Heart left ventricle (tissue), 16 donors: Measurements from ENCODE around the gene ENTHD1. TPM values are rescaled to one million over a fixed set of nuclear protein-coding genes. Genes with fewer than 3 reads are reported as not detected.

Experiments
- ATAC-seq, 4 donors: fragments of 200-7000 bp; cut with Tn5 transposase; one replicate each; pipeline ENCODE4 v1.9.1; 2020 to 2022; ENCODE audit warnings: moderate library complexity in 4 of 4, mild to moderate bottlenecking in 3 of 4, moderate number of reproducible peaks in 1 of 4
- DNase-seq, 5 donors: peaks; one replicate each; pipeline ENCODE4 v3.0.0-alpha.2; 2020
- H3K27ac ChIP-seq, 12 donors: fragments of 200-600 bp; sonication (generic) in 4 of 12; one replicate each; pipeline versions ENCODE4 v1.5.0 to v1.8.0; 2016 to 2022; ENCODE audit warnings: mild to moderate bottlenecking in 2 of 12
- H3K27me3 ChIP-seq, 9 donors: fragments of 200-600 bp; sonication (generic) in 2 of 9; one replicate each; pipeline versions ENCODE4 v1.5.1 to v1.8.0; 2016 to 2022; ENCODE audit warnings: mild to moderate bottlenecking in 3 of 9
- H3K36me3 ChIP-seq, 9 donors: fragments of 200-600 bp; sonication (generic) in 2 of 9; one replicate each; pipeline versions ENCODE4 v1.5.0 to v1.8.0; 2018 to 2022; ENCODE audit warnings: mild to moderate bottlenecking in 2 of 9
- H3K4me1 ChIP-seq, 12 donors: fragments of 200-600 bp; sonication (generic) in 4 of 12; one replicate each; pipeline versions ENCODE4 v1.5.0 to v1.8.0; 2016 to 2022; ENCODE audit warnings: mild to moderate bottlenecking in 3 of 12
- H3K4me3 ChIP-seq, 12 donors: fragments of 200-600 bp; sonication (generic) in 4 of 12; one replicate each; pipeline versions ENCODE4 v1.5.0 to v1.8.0; 2017 to 2022; ENCODE audit warnings: mild to moderate bottlenecking in 9 of 12, moderate library complexity in 4 of 12
- H3K9me3 ChIP-seq, 12 donors: fragments of 200-600 bp; sonication (generic) in 4 of 12; one replicate each; pipeline versions ENCODE4 v1.5.0 to v1.8.0; 2016 to 2022; ENCODE audit warnings: mild to moderate bottlenecking in 1 of 12
- POLR2A ChIP-seq, 2 donors: fragments of 450-650 bp; IDR thresholded peaks; one replicate each; pipeline ENCODE4 v1.6.1; 2017; ENCODE audit warnings: antibody characterized with exemption in 2 of 2, mild to moderate bottlenecking in 2 of 2, moderate library complexity in 2 of 2
- WGBS, 4 donors: extraction: QIAGEN DNeasy Blood & Tissue Kit in 2 of 4; methylation state at CpG; one replicate each; pipeline versions ENCODE4 v1.1.5 to v1.1.7; 2013 to 2018; 5-methylcytosine and 5-hydroxymethylcytosine counted together
- intact Hi-C, 10 donors: fragments of 100-400 bp; cut with DNase I; formaldehyde crosslinking; loops; one replicate each; pipeline versions ENCODE4 v1.11.1 to v1.14.2; 2022
- polyA plus RNA-seq, 2 donors: library from polyadenylated mRNA; stranded (reverse); fragments of 200-250 nt; gene quantifications; one replicate each; pipeline ENCODE4 v1.2.3, GENCODE V29; 2013
- total RNA-seq, 9 donors: library from RNA; depleted of rRNA in 2 of 9; stranded (reverse); fragments of >200 nt in 2 of 9; fragmentation: NEBNext Ultra II Directional in 3 of 9; extraction: Animal tissue kit (Norgen Biotek cat#: 25700) in 3 of 9; gene quantifications; one replicate each; pipeline versions ENCODE4 v1.1.0 to v1.2.4, GENCODE V29; 2016 to 2023
- TF ChIP-seq, protein P1 (sequence below), 12 donors: fragments of 200-600 bp; sonication (generic) in 4 of 12; IDR thresholded peaks; one replicate each; pipeline versions ENCODE4 v1.5.0 to v1.8.0; 2018 to 2022; ENCODE audit warnings: antibody characterized with exemption in 12 of 12, mild to moderate bottlenecking in 5 of 12
- donor health status: ischemic (EF 13 %, LVEDD 7.1; RV severe dilation, severe dysfunction).
- donor health status: healthy with polysubstance abuse.
- donor health status: DM: no; HTN: yes; CAD: no.
- donor health status: DM: no; HTN: no; CAD: no.
- donor health status: ischemic (EF 25% LVEDD 6.9; RV normal size, moderate dysfunction).
- donor health status: ischemic (EF 25% LVEDD 5.7; RV mildly dilated, moderate dysfunction).
- donor health status: healthy.
- donor health status: DM: yes; HTN: yes; CAD: no.
- donor health status: ischemic (EF 35%, LVEDD 5.7; RV mildly dilated, moderate dysfunction).
- donor health status: nonischemic (EF 11% LVEDD 7.7; RV severe dilation, severe dysfunction).
- donor health status: DM: yes; HTN: yes; CAD: no.
- donor health status: PGD.
- donor health status: ischemic (EF 29% LVEDD 5.4; RV normal size, mild dysfunction).
- donor health status: nonischemic (EF 23%, LVEDD 6.1; RV moderate dilation, normal function).

The ENTHD1 gene
- total and polyA plus RNA-seq, 11 donors: not detected

DNA sequence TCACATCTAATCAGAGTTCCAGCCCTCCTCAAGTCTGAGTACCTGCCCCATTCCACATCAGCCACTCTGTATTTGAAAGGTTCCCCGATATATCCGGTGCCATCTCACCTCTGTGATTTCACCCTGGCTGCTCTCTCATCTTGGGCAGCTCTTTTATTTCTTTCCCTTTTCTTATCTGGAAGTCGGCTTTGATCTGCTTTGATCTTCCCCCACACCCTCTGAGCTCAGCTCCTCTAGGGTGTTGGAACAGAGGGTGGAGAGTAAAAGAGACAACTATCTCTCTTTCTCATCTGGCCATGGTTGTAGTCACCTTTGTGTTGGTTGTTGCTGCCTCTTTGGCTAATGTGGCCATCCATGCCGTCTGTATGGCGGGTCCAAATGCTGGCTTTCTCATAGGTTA, 108.3 kb downstream of the ENTHD1 start:
- Histone ChIP-seq H3K9me3 (no peaks in the 10 kb centered on the region), H3K27ac (no peak overlapping the region), H3K27me3 (peaks cover 0 to 7% (median 0%) of the 10 kb centered on the region in 9 donors), H3K4me3 (no peak overlapping the region), H3K4me1 (no peaks in the 10 kb centered on the region), H3K36me3 (no peaks in the 10 kb centered on the region)
- WGBS, 4 donors: 64 to 69% (median 67%) methylated on average over 5 of the region's 5 CpGs
- intact Hi-C loops: no loop called here
- TF ChIP-seq, protein P1, sequence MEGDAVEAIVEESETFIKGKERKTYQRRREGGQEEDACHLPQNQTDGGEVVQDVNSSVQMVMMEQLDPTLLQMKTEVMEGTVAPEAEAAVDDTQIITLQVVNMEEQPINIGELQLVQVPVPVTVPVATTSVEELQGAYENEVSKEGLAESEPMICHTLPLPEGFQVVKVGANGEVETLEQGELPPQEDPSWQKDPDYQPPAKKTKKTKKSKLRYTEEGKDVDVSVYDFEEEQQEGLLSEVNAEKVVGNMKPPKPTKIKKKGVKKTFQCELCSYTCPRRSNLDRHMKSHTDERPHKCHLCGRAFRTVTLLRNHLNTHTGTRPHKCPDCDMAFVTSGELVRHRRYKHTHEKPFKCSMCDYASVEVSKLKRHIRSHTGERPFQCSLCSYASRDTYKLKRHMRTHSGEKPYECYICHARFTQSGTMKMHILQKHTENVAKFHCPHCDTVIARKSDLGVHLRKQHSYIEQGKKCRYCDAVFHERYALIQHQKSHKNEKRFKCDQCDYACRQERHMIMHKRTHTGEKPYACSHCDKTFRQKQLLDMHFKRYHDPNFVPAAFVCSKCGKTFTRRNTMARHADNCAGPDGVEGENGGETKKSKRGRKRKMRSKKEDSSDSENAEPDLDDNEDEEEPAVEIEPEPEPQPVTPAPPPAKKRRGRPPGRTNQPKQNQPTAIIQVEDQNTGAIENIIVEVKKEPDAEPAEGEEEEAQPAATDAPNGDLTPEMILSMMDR (IDR thresholded peaks at IDR 0.05): no peak
- no peak for TF ChIP-seq POLR2A (IDR thresholded peaks at IDR 0.05)
- ATAC-seq: no peak
- DNase-seq: no peak

DNA sequence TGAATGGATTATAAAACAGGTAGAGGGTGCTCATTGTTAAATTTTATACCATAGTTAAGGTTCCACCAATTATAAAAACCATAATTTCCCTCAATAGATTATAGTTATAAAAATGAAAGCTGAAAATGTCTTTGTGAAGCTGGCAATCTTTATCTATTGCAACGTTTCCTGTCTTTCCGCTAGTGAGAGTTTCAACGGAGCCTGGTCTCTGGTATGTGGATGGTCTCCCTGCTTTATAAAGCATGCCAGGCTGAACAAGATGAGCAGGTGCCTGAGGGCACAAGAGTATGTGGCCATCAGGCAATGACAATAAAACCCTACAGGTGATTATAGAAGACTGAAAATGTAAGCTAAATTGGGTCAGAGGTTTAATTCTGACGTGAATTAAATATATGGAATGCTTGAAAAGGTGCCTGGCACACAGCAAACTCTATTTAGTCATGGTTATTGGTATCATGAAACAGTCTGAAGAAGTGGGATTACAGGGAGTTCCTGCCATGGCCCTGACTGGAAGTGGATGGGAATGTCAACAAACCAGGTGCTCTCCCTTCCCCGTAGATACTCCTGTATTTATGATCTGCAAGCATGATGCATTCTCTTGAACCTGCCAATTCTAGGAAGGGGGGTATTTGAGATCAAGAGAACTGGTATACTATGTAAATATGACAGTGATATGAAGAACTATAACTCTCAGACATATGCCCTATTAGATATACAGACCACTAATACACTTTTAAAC, 115.7 kb downstream of the ENTHD1 start:
- intact Hi-C loops: no loop called here
- H3K27me3 ChIP-seq: peaks cover 0 to 46% (median 6%) of the 10 kb centered on the region in 9 donors
- TF ChIP-seq POLR2A (IDR thresholded peaks at IDR 0.05): no peak
- TF ChIP-seq, protein P1 (IDR thresholded peaks at IDR 0.05): no peak
- H3K4me1 ChIP-seq: no peaks in the 10 kb centered on the region
- no peak overlapping the region for H3K4me3 ChIP-seq
- H3K27ac ChIP-seq: no peak overlapping the region
- no peaks in the 10 kb centered on the region for H3K9me3 ChIP-seq
- ATAC-seq (no peak), DNase-seq (no peak)
- H3K36me3 ChIP-seq: no peaks in the 10 kb centered on the region
- 46 to 52% (median 47%) methylated on average over 5 of the region's 5 CpGs for WGBS, 4 donors

DNA sequence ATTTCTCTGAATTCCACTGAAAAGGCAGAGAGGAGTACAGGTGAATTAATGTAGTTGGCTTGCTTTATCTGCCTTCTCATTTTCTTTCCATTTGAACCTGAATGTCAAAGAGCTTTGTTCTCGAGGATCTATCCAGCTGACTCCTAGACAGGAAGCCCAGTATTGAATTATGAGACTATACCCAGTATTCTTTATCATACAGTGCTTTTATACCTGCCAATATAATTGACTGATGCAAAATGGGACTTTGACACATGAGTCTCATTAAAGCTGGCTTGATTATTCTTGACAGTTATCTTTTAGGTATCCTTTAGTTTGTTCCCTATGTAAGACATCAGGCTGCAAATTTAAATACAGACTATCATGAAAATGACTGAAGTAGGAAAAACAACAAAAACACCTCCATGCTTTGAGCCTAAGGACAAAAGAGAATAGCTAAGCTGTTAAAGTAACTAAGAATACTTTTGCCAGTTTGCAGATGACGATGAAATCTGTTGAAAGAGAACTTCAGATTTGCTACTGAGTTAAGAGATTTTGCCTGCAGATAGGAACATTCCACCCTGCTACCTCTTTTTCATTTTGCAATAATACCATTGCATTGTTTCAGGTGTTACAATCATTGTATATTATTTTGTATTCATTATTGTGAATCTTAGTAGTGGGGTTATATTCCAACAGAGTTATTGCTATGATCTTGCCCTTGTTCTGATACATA, 117.1 kb downstream of the ENTHD1 start:
- Histone ChIP-seq H3K4me1 (no peaks in the 10 kb centered on the region), H3K27me3 (peaks cover 0 to 43% (median 6%) of the 10 kb centered on the region in 9 donors), H3K4me3 (no peak overlapping the region), H3K27ac (no peak overlapping the region), H3K9me3 (peaks cover 0 to 10% (median 0%) of the 10 kb centered on the region in 12 donors), H3K36me3 (no peaks in the 10 kb centered on the region)
- WGBS, 4 donors: 49 to 61% (median 59%) methylated on average over 2 of the region's 2 CpGs
- no peak for DNase-seq
- TF ChIP-seq POLR2A (IDR thresholded peaks at IDR 0.05): no peak
- TF ChIP-seq, protein P1 (IDR thresholded peaks at IDR 0.05): no peak
- intact Hi-C loops: no loop called here
- no peak for ATAC-seq

DNA sequence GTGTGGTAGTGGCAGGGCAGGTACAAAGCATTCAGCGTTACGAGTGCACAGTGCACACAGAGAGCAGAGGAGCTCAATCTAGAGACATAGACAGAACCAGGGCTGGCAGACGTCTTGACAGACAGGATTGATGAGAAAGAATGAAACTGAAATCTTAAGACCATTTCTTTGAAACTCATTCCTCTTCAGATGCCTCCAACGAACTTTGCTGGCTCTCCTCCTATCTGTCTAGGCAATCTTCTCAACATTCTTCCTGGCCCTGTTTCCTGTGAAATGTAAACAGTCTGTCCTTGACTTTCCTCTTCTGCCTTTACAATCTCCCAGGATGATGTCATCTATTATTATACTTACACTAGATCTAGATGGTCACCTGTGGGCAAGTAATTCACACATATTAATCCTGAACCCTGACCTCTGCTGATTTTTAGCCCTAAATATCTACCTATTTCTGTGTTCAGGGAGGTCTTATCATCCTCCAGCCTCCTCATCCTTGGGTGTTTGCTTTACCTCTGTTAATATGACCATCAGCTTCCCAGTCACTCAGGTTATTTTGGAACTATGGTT, 119.5 kb downstream of the ENTHD1 start:
- no peaks in the 10 kb centered on the region for H3K4me1 ChIP-seq
- TF ChIP-seq, protein P1 (IDR thresholded peaks at IDR 0.05): no peak
- no peak for TF ChIP-seq POLR2A (IDR thresholded peaks at IDR 0.05)
- DNase-seq (no peak), ATAC-seq (no peak)
- intact Hi-C loops: no loop called here
- WGBS, 4 donors: 27 to 31% (median 29%) methylated on average over 4 of the region's 4 CpGs
- H3K4me3 ChIP-seq: no peak overlapping the region
- H3K27ac ChIP-seq: no peak overlapping the region
- H3K27me3 ChIP-seq: peaks cover 0 to 41% (median 6%) of the 10 kb centered on the region in 9 donors
- H3K36me3 ChIP-seq: no peaks in the 10 kb centered on the region
- peaks cover 0 to 17% (median 3%) of the 10 kb centered on the region in 12 donors for H3K9me3 ChIP-seq
